Measurements from ENCODE around the gene LINC01488. TPM values are rescaled to one million over a fixed set of nuclear protein-coding genes. Genes with fewer than 3 reads are reported as not detected.

Gene LINC01488
- total and polyA plus RNA-seq, 10 of the 15 experiments (the other 5 are each of a cell fraction or from before 2014, with no cell fraction given): not detected

GRCh38 chr11:69484427-69485259 is 3.2 kb downstream of the LINC01488 start:
- in situ Hi-C loops (cut with MboI) (no loop called here), intact Hi-C loops (cut with micrococcal nuclease; ENCODE audit: unreplicated experiment) (no loop called here)
- SMC1A ChIA-PET (ENCODE audit: uncharacterized antibody, unreplicated experiment): no interaction called here
- Histone ChIP-seq H3K4me1 (ENCODE audit: control insufficient read depth, insufficient read depth, low read length) (no peaks in the 10 kb centered on the region), H4K20me1 (ENCODE audit: control insufficient read depth, insufficient read depth) (no peaks in the 10 kb centered on the region), H3K27ac (ENCODE audit: control insufficient read depth, insufficient read depth) (no peak overlapping the region), H3K79me2 (ENCODE audit: control insufficient read depth, insufficient read depth, low read length) (no peaks in the 10 kb centered on the region), H3K9ac (ENCODE audit: control insufficient read depth, insufficient read depth, low read length) (no peak overlapping the region), H3K27me3 (replicated peaks in 1 of 2; ENCODE audit: control insufficient read depth in 2 of 2, insufficient read depth in 2 of 2, low read length in 1 of 2) (no peaks in the 10 kb centered on the region; a peak in 1 of 4 replicates), H2AFZ (ENCODE audit: control insufficient read depth, low read depth, low read length) (no peak overlapping the region), H3K4me2 (ENCODE audit: control insufficient read depth, insufficient read depth) (no peak overlapping the region), H3K4me3 (no peak overlapping the region), H3K9me3 (replicated peaks; ENCODE audit: control insufficient read depth, insufficient read depth, low read length) (no peaks in the 10 kb centered on the region; the same call in 2 of the 3 replicates), H3K36me3 (ENCODE audit: control insufficient read depth in 2 of 2, insufficient read depth in 2 of 2, low read length in 1 of 2) (no peaks in the 10 kb centered on the region)
- no peak for FAIRE-seq
- no TSS peak for BruUV-seq (replicated peaks)
- POLR2A ChIA-PET: no interaction called here
- DNase-seq (ENCODE audit: low read depth, low spot score): no peak
- RAD21 ChIA-PET (ENCODE audit: unreplicated experiment): no interaction called here
- 26% methylated on average over 13 of the region's 13 CpGs for WGBS (ENCODE audit: insufficient coverage, insufficient replicate concordance, low lambda C conversion rate, missing lambda C conversion rate)
- no peak for ATAC-seq
- CTCF ChIA-PET: no interaction called here
- TF ChIP-seq CTCF (IDR thresholded peaks at IDR 0.05 in 2 of 3, conservative IDR thresholded peaks at IDR 0.05 in 1 of 3; ENCODE audit: control insufficient read depth in 2 of 3, extremely low read depth in 1 of 3, insufficient read depth in 1 of 3, low read depth in 3 of 3, low read length in 3 of 3) (no peak), E2F8 (IDR thresholded peaks at IDR 0.05; ENCODE audit: low read depth, partially characterized antibody) (no peak), RUNX3 (IDR thresholded peaks at IDR 0.05; ENCODE audit: low read length) (no peak), PBX3 (IDR thresholded peaks at IDR 0.05; ENCODE audit: insufficient replicate concordance, low read depth, low read length) (no peak), BCL3 (IDR thresholded peaks at IDR 0.05; ENCODE audit: borderline replicate concordance, insufficient read depth, low read depth, low read length, poor library complexity, severe bottlenecking) (no peak), PRDM15 (CRISPR knock-in tag; IDR thresholded peaks at IDR 0.05) (no peak), CHD2 (IDR thresholded peaks at IDR 0.05; ENCODE audit: borderline replicate concordance, low read depth, low read length) (no peak), ELK1 (IDR thresholded peaks at IDR 0.05; ENCODE audit: low read depth, low read length) (no peak)
